HG03342 (cell line): ENCODE results near the gene FRAS1.
"Not testable (repeated sequence)": the region's sequence is repeated elsewhere in the genome, so short reads cannot be mapped to it uniquely, and the experiment has no call there.

Experiments
- ATAC-seq: cut with Tn5 transposase; IDR thresholded peaks from one replicate; pipeline ENCODE4 v1.9.1; 2021; ENCODE audit warnings: mild to moderate bottlenecking, moderate library complexity; ENCODE audit not compliant: unreplicated experiment

The FRAS1 gene

GRCh38 chr4:78119698-78120097 is 62.6 kb downstream of the FRAS1 start:
- no peak for ATAC-seq

DNA sequence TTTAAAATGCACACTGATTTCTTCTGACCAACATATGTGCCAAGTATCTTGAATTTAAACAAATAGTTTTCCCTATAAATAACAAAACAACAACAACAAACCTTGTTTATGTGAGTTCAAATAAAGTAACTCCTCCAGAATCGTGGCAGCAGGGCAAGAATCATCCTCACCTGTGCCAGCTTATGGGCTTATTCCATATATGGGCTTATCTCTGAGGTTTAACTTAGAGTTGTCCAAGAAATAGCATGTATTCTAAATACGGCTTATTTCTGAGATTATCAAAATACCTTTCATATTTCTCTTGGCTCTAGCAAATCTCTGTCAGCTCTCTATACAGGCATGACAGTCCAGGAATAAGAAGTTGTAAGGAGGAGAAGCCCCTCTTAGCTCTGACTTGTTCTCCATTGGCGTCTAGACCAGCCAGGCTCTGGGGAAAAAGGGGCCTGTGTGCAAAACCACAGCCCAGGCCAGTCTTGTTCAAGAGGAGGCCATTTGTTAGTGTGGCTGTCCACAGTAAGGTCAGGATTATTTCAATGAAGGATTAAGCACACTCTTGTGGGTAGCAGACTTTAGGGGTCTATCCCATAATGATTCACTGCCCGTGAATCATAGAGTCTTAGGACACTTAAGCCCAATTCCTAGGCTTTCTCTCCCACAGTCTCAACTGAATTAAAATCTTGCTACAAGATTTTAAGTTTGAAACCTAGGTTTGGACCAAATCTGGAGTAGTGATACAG is 63.2 kb downstream of the FRAS1 start:
- ATAC-seq = no peak

DNA sequence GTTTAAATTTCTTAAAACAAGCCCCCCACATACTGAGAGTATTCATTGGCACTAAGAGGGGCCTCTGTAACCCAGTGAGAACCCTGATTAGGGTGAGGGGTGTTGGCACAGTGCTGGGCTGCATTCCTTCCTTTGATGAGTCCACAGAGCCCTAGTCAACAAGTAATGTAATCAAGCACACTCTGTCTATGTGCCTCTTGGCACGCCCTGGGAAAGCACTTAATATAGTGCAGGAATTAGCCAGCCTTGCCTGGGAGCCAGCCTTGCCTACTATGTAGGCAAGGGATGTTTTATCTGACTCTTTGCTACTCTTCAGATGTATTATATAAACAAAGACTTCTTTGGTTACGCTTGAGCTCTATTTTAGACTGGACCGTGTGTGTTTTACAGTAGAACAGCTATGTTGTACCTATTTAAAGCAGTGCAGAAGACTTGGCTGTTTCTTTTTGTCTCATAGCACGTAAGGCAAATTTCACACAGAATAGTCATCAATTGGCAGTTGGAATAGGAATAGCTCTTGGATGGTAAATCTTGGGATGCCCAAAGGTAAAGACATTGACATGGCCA is 64.3 kb downstream of the FRAS1 start:
- ATAC-seq = no peak

DNA sequence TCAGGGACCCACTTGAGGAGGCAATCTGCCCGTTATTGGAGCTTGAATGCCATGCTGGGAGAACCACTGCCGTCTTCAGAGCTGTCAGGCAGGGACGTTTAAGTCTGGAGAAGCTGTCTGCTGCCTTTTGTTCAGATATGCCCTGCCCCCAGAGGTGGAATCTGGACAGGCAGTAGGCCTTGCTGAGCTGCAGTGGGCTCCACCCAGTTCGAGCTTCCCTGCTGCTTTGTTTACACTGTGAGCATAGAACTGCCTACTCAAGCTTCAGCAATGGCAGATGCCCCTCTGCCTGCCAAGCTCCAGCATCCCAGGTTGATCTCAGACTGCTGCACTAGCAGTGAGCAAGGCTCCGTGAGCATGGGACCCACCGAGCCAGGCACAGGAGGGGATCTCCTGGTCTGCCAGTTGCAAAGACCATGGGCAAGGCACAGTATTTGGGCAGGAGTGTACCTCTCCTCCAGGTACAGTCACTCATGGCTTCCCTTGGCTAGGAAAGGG is 68.8 kb downstream of the FRAS1 start:
- not testable (repeated sequence) for ATAC-seq

DNA sequence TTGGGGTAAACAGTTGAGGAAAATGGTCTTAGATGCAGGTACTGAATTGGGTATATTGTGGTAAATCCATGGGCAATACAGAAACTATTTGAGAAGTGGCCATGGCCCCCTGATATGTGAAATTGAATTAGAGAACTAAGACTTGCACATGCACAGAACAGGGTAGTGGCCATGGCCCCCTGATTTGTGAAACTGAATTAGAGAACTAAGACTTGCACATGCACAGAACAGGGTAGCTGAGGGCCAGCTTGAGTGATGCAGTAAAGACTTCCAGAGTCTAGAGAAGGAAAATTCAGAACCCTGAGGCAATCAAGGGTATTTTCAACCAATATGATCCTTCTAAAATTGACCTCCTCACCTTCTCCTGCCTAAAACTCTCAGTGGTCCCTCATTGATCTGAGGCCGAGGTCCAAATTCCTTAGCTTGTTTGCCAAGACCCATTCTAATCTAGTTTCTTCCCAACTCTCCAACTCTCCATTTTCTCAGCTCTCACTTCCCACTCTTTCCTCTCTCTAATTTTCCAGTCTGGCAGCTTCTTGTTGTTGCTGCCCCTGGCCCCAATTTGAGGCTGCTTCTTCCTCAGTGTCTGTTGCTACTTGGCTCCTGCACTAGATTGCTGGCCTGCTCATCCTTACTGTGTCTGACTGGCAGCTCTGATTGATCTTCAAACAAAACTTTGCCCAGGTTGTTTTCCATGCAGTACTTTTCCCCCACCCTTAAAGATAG is 72.4 kb downstream of the FRAS1 start:
- ATAC-seq = no peak

- ATAC-seq = no peak
Measured at GRCh38 chr4:78131403-78131802, 74.3 kb downstream of the FRAS1 start.

DNA sequence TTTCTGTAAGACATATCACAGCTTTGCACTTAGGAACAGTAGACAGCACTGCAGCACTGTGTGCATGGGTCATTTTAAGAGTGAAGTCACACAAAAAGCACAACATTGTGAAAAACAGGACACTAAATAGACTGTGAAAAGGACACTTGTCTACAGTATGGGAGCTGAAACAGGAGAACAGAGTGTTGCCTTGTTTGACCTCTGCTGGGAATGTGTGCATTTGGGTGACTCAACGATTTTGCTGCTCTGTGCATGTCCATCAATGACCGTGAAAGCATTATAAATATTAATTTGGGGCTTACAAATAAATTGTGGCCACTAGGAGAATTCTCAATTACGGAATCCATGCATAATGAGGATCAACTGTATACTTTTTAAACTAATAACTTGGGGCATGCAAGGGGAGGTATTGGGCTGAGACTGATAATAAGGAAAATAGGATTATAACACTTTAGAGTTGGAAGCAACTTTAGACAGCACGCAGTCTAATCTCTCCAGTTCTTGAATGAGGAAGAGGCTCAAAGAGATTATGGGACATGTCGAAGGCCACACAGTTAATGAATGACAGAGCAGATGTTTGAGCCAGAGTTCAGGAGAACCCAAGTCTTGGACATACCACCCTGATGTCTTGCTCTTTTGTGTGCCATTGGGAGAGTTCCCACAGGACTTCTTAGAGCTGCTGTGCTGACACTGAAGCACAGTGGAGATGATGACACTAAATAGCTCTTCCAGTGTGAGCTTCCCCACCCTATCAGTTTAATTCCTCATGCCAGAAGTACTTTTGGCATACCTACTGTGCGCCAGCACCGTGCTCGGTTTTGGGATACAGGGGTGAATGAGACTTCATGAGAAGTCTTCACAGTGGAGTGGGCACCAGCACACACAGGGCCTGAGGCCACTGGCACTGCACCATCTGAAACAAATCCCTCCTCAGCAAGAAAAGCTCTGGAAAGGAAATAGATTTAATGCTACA is 79.3 kb downstream of the FRAS1 start:
- ATAC-seq = no peak

GRCh38 chr4:78137532-78137931 is 80.4 kb downstream of the FRAS1 start:
- ATAC-seq = no peak

GRCh38 chr4:78138252-78138651 is 81.1 kb downstream of the FRAS1 start:
- ATAC-seq = no peak

- no peak for ATAC-seq
Measured at GRCh38 chr4:78143634-78144033, 86.5 kb downstream of the FRAS1 start.

GRCh38 chr4:78145008-78145407 is 87.9 kb downstream of the FRAS1 start:
- ATAC-seq = no peak

- ATAC-seq = no peak
Measured at GRCh38 chr4:78145622-78146021, 88.5 kb downstream of the FRAS1 start.

GRCh38 chr4:78149751-78150542 is 92.8 kb downstream of the FRAS1 start:
- ATAC-seq = no peak

DNA sequence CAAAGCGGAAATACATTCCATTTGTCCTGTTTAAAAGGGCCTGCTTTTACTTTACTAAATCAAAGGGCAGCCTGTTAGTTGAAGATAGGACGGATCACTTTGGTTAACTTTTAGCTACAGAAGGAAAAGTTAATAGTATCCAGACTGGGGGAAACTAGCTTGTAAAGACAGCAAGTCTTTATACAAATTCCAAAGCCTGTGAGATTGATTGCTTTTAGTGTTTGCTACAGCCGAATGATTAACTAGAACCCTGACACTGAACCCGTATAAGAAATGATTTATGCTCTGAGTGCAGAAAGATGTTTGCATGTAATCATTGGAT is 93.4 kb downstream of the FRAS1 start:
- no peak for ATAC-seq

GRCh38 chr4:78152795-78153194 is 95.7 kb downstream of the FRAS1 start:
- no peak for ATAC-seq

DNA sequence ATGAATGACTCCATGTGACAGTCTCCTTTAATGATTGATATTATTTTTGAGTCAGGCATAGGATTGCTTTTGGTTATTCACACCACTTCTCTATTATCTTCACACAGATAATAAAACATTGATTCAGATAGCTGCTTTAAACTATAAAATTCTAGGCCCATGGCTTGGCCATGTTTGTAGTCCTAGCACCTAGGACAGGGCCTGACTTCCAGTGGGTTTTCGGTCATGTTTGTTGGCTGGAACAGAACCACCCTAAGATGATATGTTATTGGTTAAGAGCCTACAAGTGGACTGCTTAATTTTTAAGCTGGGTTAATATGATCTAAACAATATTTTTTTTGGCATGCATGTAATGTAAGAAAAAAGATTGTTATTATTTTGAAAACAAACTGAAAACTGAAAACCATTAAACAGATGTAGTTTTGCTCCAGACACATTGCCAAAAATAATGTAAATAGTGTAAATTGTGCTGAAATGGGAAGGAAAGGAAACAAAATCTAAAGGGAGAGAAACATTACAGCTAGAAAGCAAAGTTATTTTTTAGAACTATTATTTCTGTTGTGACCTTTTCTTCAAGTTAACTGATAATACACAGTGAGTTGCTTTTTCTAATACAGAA is 98.0 kb downstream of the FRAS1 start:
- ATAC-seq = no peak

- no peak for ATAC-seq
Measured at GRCh38 chr4:78155616-78156105, 98.5 kb downstream of the FRAS1 start.

GRCh38 chr4:78156520-78156919 is 99.4 kb downstream of the FRAS1 start:
- ATAC-seq = no peak

DNA sequence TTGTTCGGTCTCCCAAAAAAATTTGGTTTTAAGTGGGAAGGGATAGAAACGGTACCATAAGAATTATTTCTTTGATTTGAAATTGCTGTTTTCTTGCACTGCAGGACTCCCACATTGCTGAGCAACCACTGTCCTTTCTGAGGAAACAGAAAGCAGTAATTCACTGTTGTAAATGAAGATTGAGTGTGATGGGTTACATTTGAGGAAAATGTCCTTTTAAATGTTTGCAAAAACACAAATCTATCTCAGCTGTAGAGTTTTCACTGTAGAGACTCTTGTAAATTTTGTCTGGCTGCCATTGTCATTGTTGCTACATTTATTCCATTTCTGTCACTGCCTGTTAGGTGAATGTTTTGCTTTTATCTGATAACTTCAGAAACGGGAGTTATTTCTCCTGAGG is 105.2 kb downstream of the FRAS1 start:
- no peak for ATAC-seq

DNA sequence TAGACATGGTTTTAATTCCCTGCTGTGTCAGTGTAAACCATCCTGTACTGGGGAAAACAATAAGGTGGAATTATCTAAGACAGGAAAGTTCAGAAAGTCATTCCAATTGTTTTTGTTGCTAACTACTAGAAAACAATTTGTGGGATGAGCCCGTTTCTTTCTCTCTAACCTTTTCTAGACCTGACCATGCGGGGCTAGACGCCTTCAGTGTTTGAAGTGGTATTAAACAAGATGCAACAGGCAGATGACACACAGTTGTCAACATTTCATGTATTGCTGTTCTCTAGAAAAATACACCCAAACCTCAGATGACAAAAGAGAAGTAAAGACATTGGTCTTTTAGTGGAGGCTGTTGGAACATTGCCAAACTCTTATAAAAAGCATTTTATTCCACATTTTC is 105.7 kb downstream of the FRAS1 start:
- ATAC-seq = no peak
